ENCODE results near the gene PKM. TPM values are rescaled to one million over a fixed set of nuclear protein-coding genes. Genes with fewer than 3 reads are reported as not detected.

Gene PKM
- total RNA-seq, 1 donor from 2014 or later = 221 TPM

DNA sequence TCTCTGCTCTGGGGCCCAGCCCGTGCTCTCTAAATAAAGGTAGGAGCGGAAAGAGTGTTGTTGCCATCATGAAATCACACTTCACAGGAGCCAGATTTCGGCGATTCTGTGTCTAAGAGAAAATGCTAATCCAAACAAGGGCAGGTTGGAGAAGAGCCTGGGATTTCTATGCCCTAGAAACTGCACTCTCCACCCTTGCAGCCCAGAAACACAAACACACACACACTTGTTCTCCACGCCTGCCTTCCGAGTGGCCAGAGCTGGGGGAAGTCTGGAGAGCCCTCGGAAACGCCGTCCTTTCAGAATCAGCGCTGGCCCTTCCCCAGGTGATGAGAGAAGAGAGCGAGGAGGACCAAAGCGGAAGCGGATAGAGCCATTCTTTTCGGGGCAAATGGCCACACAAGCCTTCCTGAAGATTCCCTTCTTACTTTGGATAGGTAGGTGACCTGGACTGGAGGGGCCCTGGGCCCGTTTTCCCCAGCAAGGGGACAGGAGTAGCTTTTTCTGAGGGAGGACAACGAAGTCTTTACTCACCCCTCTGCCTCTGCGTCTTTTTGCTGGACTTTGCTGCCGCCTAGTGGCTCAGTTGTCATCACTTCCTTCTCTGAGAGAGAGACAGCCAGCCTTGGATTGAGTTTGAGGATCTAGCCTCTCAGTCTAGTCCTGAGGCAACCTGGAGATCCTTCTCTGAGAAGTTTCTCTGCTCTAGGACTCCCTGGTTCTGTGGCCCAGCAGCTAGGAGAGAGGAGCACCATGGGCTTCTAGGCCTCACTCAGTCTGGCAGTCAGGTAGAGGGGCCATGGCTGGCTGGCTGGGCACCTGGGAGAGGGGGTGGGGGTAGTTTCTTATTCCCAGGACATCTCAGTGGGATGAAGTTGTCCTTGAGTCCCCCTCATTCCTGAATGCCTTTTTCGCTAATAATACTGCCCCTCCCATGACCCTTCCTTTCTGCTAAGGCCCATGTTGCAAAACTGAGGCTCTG, 75.1 kb downstream of the PKM start:
- DNase-seq = peak; percentile 68

DNA sequence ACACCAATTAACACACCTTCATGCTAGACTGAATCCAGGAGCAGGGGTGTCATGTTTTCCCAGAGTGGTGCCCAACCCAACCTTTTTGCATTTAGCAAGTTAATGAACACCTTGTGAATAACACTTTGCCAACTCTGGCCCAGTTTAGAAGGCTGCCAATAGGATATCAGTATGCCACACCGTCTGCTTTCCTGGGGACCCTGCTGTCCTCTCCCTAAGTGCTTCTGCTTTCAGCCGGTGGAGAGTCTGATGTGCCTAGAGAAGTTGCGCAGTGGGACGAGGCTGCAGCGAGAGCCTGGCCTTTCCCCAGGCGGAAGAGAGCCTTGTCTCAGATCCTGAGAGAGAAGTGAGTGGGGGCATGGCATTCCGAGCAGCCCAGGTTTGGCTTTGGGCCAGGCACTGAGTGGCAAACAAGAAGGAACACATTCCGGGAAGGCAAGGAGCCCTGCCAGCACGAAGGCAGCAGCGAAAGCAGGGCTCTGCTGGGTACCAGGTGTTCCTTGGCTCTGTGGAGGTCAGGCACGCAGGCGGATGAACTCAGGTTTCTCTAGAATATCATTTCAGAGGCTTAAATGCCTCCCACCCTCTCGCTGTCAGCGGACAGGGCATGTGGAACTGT, 75.9 kb downstream of the PKM start:
- DNase-seq = peak; percentile 18

DNA sequence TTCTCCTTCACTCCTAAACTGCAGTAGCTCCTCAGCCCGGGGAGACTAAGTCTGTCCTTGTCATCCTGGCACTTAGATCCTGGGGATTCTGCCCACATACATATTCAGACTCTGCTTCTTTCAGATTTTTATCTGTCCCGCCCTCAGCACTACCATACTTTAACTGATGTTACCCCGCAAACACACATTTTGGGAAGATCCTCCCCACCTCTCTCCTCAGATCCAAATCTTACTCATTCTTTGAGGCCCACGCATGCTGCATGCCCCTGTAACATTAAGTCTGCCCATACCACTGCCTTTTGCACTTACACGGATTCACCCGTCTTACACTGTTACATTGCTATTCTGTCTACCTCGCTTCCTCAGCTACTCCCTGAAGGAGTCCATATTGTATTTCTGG, 76.7 kb downstream of the PKM start:
- DNase-seq = no peak

DNA sequence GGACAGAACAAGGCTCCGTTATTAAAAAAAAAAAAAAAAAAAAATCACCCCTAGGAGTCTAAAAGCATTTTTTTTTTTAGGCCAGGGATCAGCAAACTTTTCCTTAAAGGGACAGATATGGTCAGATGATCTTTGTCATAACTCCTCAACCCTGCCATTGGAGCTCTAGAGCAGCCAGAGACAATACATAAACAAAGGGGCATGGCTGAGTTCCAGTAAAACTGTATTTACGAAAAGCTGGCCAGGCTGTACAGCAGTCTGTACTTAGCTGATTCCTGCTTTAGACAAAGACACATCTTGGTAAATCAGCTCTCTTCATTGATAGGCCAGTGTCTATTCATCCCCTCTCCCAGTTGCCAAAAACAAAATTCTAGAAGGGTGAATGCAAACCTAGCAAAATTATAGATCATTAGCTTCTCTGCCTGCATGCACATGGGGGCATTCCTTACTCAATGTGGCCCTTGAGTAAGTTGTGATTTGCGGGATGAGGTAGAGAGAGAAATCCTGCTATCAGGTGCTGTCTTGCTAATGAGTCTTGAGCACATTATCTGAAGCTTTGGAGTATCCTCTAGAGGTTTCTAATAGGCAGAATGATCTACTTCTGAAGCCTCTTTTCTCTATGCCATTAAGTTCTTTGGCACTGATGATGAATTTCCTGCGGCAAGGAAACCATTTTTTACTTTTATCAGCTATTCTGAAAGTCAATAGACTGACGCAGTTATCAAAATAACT, 77.6 kb downstream of the PKM start:
- DNase-seq = no peak

Other genes starting within 250 kb of the PKM start
- 73.8 TPM for gene MYO9A, start 113.0 kb downstream of the PKM start, total RNA-seq
- gene SENP8, start 112.8 kb downstream of the PKM start, total RNA-seq = 1.7 TPM
- 0.39 TPM for gene GRAMD2A, start 33.4 kb downstream of the PKM start, total RNA-seq
- gene PARP6, start 41.4 kb upstream of the PKM start, total RNA-seq = 35.0 TPM
- 1.3 TPM for gene CELF6, start 89.0 kb upstream of the PKM start, total RNA-seq
- 54.6 TPM for gene HEXA, start 144.8 kb upstream of the PKM start, total RNA-seq
- gene TMEM202, start 167.1 kb upstream of the PKM start, total RNA-seq = not detected
- gene ARIH1, start 243.1 kb upstream of the PKM start, total RNA-seq = 51.8 TPM